GM12892 (cell line): ENCODE data around the gene TTC24.

Experiments used
- POLR2A ChIP-seq: IDR thresholded peaks from 2 replicates; pipeline ENCODE4 v1.6.1; 2011; ENCODE audit warnings: low read depth, low read length, control low read depth
- POLR2AphosphoS5 ChIP-seq: IDR thresholded peaks from 2 replicates; pipeline ENCODE4 v1.6.1; 2011; ENCODE audit warnings: low read depth, low read length, control low read depth
- TAF1 ChIP-seq: IDR thresholded peaks from 2 replicates; pipeline ENCODE4 v1.6.1; 2011; ENCODE audit warnings: low read depth, mild to moderate bottlenecking, control low read depth, low read length, borderline replicate concordance

GRCh38 chr1:156598125-156598524, 18.6 kb downstream of the TTC24 start:
- TF ChIP-seq POLR2A (no peak), TAF1 (no peak), POLR2AphosphoS5 (no peak)
